Keratinocyte (primary cell): ENCODE data around the gene GJA4. TPM values are rescaled to one million over a fixed set of nuclear protein-coding genes. Genes with fewer than 3 reads are reported as not detected.

ENCODE experiments used
- DNase-seq: peaks from one replicate; pipeline ENCODE4 v3.0.0-alpha.2; 2011; ENCODE audit warnings: low read depth, missing footprints, low spot score
- FAIRE-seq: peaks from 2 replicates; lab custom pipeline; 2011; peaks lifted over from hg19 to GRCh38; lab: Jason Lieb, UNC
- H2AFZ ChIP-seq: 2 replicates; pipeline ENCODE4 v1.6.0; 2012; ENCODE audit warnings: low read length, control low read depth, inconsistent platforms; ENCODE audit not compliant: control insufficient read depth
- H3K27ac ChIP-seq: 2 replicates; pipeline ENCODE4 v1.5.1; 2011; ENCODE audit warnings: low read length; ENCODE audit not compliant: control insufficient read depth, insufficient read depth
- H3K27me3 ChIP-seq: 3 replicates; pipeline ENCODE4 v1.6.0; 2011; ENCODE audit warnings: low read length; ENCODE audit not compliant: control insufficient read depth, insufficient read depth; ENCODE audit errors: extremely low read depth
- H3K36me3 ChIP-seq, 2 experiments: 2 replicates in 1 of 2; 3 replicates in 1 of 2; pipeline ENCODE4 v1.5.1; 2011; ENCODE audit warnings: low read length in 2 of 2, mild to moderate bottlenecking in 1 of 2; ENCODE audit not compliant: control insufficient read depth in 2 of 2, insufficient read depth in 2 of 2; ENCODE audit errors: extremely low read depth in 1 of 2
- H3K4me1 ChIP-seq: 3 replicates; pipeline ENCODE4 v1.5.1; 2011; ENCODE audit warnings: low read length; ENCODE audit not compliant: control insufficient read depth, insufficient read depth; ENCODE audit errors: extremely low read depth
- H3K4me2 ChIP-seq: 3 replicates; pipeline ENCODE4 v1.6.0; 2011; ENCODE audit warnings: low read depth, low read length; ENCODE audit not compliant: control insufficient read depth, insufficient read depth; ENCODE audit errors: extremely low read depth
- H3K4me3 ChIP-seq, 3 experiments: fragments of 200-600 bp in 1 of 3; sonication (generic) in 1 of 3; 2 replicates in 2 of 3; 3 replicates in 1 of 3; pipeline ENCODE4 v1.5.1; 2011 to 2016; ENCODE audit warnings: low read length in 3 of 3, mild to moderate bottlenecking in 3 of 3, control low read depth in 2 of 3, inconsistent platforms in 1 of 3, low read depth in 1 of 3, mixed read lengths in 1 of 3, mixed run types in 1 of 3, moderate library complexity in 1 of 3; ENCODE audit not compliant: control insufficient read depth in 2 of 3, insufficient read depth in 2 of 3; ENCODE audit errors: extremely low read depth in 1 of 3
- H3K79me2 ChIP-seq: 2 replicates; pipeline ENCODE4 v1.6.0; 2012; ENCODE audit warnings: low read length; ENCODE audit not compliant: control insufficient read depth, insufficient read depth
- H3K9ac ChIP-seq: 3 replicates; pipeline ENCODE4 v1.6.0; 2011; ENCODE audit warnings: low read length; ENCODE audit not compliant: control insufficient read depth, insufficient read depth; ENCODE audit errors: extremely low read depth
- H3K9me1 ChIP-seq: 3 replicates; pipeline ENCODE4 v1.6.0; 2011; ENCODE audit warnings: low read length; ENCODE audit not compliant: control insufficient read depth, insufficient read depth; ENCODE audit errors: extremely low read depth
- H3K9me3 ChIP-seq: 2 replicates; pipeline ENCODE4 v1.5.1; 2012; ENCODE audit warnings: low read depth, low read length; ENCODE audit not compliant: control insufficient read depth
- H4K20me1 ChIP-seq: 3 replicates; pipeline ENCODE4 v1.6.0; 2011; ENCODE audit warnings: low read length; ENCODE audit not compliant: control insufficient read depth, insufficient read depth; ENCODE audit errors: extremely low read depth
- CTCF ChIP-seq, 3 experiments: IDR thresholded peaks in 1 of 3; conservative IDR thresholded peaks in 1 of 3; optimal IDR thresholded peaks in 1 of 3; 2 replicates in 2 of 3; 3 replicates in 1 of 3; pipeline versions ENCODE3 to v1.5.1; 2011; ENCODE audit warnings: low read length in 3 of 3, mild to moderate bottlenecking in 3 of 3, moderate library complexity in 2 of 3, control low read depth in 1 of 3, inconsistent platforms in 1 of 3; ENCODE audit not compliant: insufficient read depth in 2 of 3; ENCODE audit errors: extremely low read depth in 1 of 3
- EZH2 ChIP-seq: IDR thresholded peaks from one replicate; pipeline ENCODE4 v1.6.1; 2012; ENCODE audit warnings: inconsistent platforms, mild to moderate bottlenecking, low read length, moderate library complexity
- dilution Hi-C: fragments of 300-500 bp; cut with MboI; formaldehyde crosslinking; loops from one replicate; pipeline ENCODE4 v1.7.0; 2020; ENCODE audit warnings: low sequenced_read_pairs; ENCODE audit not compliant: extremely low pct_ligation_motif_present
- polyA plus RNA-seq, 5 experiments: library from polyadenylated mRNA; depleted of rRNA in 3 of 5; stranded (reverse) in 3 of 5; stranded (forward) in 1 of 5; unstranded in 1 of 5; fragments of >200 nt; gene quantifications; 1 replicate in 1 of 5; 2 replicates in 3 of 5; 3 replicates in 1 of 5; pipeline versions ENCODE4 v1.2.1 to v1.2.3, GENCODE V29; 2011 to 2012; ENCODE audit warnings: missing spikeins in 2 of 5, low read depth in 1 of 5, low replicate concordance in 1 of 5

GJA4 gene
- polyA plus RNA-seq, 1 donor (not counting 4 experiments of a cell fraction or from before 2014, with no cell fraction given), result not detected

DNA sequence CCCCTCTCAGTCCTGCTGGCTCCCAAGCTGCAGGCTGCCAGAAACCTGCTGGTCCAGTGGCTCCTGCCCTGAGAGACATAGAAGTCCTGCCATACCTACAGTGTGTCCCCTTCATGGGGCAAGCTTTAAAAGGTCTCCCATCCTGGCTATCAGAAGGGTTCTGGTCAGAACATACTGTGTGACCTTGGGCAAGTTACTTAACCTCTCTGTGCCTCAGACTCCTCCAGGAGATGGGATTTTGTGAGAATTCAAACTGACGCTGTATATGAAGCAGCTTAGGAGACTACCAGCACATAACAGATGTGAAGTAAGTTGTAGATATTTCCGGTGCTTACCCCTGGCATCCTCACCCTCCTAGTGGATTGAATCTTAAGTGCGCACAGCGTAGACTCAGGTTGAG, 46.7 kb upstream of the GJA4 start:
- Histone ChIP-seq H3K9me3 (no peaks in the 10 kb centered on the region), H3K9ac (no peak overlapping the region), H3K27ac (no peak overlapping the region), H3K4me1 (no peaks in the 10 kb centered on the region), H3K79me2 (no peaks in the 10 kb centered on the region), H2AFZ (no peak overlapping the region), H4K20me1 (no peaks in the 10 kb centered on the region), H3K4me3 (no peak overlapping the region), H3K9me1 (no peaks in the 10 kb centered on the region), H3K27me3 (no peaks in the 10 kb centered on the region), H3K4me2 (no peak overlapping the region), H3K36me3 (no peaks in the 10 kb centered on the region)
- dilution Hi-C loops, result no loop called here
- no peak for TF ChIP-seq EZH2
- TF ChIP-seq CTCF (optimal IDR thresholded peaks at IDR 0.05 in 1 of 3, IDR thresholded peaks at IDR 0.05 in 1 of 3, conservative IDR thresholded peaks at IDR 0.05 in 1 of 3; ENCODE audit: extremely low read depth in 1 of 3, insufficient read depth in 2 of 3, low read length in 3 of 3), result no peak
- DNase-seq (no peak), FAIRE-seq (no peak)

DNA sequence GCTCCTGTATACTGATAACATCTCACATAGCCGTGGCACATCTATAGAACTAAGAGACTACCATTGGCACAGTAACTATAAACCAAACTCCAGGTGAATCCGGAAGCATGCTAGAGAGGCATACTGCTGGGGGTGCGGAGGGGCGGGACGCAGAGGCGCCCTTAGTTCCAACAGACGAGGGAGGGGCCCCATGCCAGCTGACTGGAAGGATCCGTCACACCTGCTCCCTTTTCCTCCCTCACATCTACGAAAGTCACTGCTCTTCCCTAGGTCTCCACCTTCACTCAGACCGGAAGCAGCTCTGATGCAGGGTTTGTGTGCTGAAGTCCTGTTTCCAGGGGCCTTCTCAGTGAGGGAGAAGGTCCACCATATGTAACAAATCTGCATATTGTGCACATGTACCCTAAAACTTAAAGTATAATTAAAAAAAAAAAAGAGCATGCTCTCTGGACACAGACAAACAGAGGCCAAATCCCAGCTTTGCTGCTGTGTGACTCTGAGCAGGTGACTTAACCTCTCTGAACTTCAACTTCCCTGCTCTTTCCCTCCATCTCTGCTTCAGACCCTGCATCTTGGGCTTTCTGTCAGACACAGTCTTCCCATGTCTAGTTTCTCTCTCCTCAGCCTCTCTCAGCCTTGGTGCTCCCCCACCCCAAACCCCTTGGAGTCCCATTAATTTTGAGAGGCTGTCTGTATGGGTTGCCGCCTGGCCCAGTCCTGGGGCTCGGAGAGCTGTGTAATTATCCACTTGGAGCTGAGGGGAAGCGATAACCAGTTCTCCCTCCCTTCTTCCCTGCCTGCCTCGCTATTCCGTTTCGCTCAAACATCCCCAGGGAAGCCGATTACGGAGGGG, 45.8 kb upstream of the GJA4 start:
- no peaks in the 10 kb centered on the region for H3K36me3 ChIP-seq
- H3K27me3 ChIP-seq, result no peaks in the 10 kb centered on the region
- no peaks in the 10 kb centered on the region for H3K9me3 ChIP-seq
- H2AFZ ChIP-seq, result no peak overlapping the region
- DNase-seq (no peak), FAIRE-seq (no peak)
- no peaks in the 10 kb centered on the region for H3K9me1 ChIP-seq
- dilution Hi-C loops, result no loop called here
- no peak overlapping the region for H3K4me2 ChIP-seq
- no peaks in the 10 kb centered on the region for H4K20me1 ChIP-seq
- no peaks in the 10 kb centered on the region for H3K4me1 ChIP-seq
- TF ChIP-seq CTCF (optimal IDR thresholded peaks at IDR 0.05 in 1 of 3, IDR thresholded peaks at IDR 0.05 in 1 of 3, conservative IDR thresholded peaks at IDR 0.05 in 1 of 3; ENCODE audit: extremely low read depth in 1 of 3, insufficient read depth in 2 of 3, low read length in 3 of 3) (no peak), EZH2 (no peak)
- no peak overlapping the region for H3K9ac ChIP-seq
- no peak overlapping the region for H3K27ac ChIP-seq
- H3K4me3 ChIP-seq, result no peak overlapping the region
- no peaks in the 10 kb centered on the region for H3K79me2 ChIP-seq
